GM10266 (cell line): Measurements from ENCODE around the gene TMEM187.

Experiments
- DNase-seq: peaks from one replicate; pipeline ENCODE4 v3.0.0; 2012; ENCODE audit errors: extremely low spot score
- TF ChIP-seq, protein P1 (sequence below): IDR thresholded peaks from 2 replicates; pipeline ENCODE4 v1.5.1; 2012; ENCODE audit warnings: mild to moderate bottlenecking, low read depth; ENCODE audit not compliant: control insufficient read depth, insufficient read depth; ENCODE audit errors: missing control alignments

The TMEM187 gene

DNA sequence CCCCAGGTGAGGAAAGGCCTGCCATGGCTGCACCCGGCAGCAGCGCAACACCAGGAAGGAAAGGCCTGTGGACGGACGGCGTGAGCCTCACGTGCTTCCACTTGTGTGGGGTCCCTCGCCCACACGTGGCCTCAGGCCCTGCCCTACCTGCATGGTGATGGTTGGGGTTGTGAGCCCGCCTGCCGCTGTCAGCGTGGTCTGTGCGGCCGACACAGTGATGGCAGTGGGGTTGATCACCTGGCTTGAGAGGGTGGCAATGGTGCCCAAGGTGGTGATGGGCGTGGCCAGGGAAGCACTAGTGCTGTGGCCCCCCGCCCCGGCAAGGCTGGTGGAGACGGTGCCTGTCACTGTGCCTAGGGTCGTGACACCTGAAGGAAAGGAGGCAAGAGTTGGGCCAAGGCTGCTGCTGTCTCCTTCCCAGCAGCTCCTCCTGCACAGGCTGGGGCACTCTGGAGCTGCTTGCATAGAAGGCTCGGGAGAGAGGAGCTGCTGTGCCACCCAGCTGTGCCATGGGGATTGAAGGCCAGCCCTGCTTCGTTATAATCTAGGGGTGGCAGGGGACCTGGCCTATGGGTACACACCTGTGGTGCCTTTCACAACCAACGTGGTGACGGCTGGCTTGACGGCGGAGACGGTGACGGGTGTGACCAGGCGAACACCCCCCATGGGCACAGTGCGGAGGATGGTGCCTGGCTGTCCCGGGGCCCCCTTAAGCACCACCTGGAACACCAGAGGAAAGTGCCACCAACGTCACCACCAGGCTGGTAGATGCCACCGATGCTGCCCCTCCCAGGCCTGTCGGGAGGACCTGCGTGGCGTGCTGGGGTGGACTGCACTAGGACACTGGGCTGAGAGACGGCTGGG lies 16.3 kb upstream of the TMEM187 start:
- TF ChIP-seq, protein P1, sequence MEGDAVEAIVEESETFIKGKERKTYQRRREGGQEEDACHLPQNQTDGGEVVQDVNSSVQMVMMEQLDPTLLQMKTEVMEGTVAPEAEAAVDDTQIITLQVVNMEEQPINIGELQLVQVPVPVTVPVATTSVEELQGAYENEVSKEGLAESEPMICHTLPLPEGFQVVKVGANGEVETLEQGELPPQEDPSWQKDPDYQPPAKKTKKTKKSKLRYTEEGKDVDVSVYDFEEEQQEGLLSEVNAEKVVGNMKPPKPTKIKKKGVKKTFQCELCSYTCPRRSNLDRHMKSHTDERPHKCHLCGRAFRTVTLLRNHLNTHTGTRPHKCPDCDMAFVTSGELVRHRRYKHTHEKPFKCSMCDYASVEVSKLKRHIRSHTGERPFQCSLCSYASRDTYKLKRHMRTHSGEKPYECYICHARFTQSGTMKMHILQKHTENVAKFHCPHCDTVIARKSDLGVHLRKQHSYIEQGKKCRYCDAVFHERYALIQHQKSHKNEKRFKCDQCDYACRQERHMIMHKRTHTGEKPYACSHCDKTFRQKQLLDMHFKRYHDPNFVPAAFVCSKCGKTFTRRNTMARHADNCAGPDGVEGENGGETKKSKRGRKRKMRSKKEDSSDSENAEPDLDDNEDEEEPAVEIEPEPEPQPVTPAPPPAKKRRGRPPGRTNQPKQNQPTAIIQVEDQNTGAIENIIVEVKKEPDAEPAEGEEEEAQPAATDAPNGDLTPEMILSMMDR: no peak
- no peak for DNase-seq

DNA sequence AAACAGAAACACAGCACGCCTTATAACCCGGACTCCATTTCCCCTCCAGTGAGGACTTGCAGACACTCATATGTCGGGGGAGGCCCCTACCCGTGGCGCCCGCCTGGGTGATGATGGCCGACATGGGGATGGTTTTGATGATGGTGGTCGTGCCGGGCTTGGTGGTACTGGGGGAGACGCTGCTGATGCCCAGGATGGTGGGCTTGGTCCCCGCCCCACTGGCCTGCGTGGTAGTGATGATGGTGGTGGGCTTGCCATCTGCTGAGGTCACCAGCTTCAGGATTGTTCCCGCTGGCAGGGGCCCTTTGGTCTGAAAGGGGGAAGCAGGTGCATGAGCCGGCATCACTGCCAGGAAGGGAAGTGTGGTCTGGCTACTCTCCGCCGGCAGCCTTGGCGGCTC lies 15.3 kb upstream of the TMEM187 start:
- TF ChIP-seq, protein P1: no peak
- DNase-seq: no peak

DNA sequence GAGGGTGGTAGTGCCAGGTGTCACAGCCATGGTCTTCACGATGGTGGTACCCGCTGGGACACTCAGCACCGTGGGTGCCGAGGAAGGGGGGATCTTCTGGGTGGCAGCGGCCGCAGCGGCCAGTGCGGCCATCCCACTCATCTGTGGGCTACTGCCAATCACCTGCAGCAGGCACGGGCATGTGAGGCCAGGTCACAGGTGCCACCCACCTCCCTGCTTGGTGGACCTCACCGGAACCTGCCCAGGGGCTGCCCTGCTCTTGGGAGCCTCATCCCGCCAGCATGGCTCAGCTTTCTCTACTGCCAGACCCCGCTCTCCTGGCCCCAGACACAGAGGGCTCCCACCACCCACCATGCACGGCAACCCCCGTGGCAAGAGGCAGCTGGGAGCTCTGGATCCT lies 13.9 kb upstream of the TMEM187 start:
- TF ChIP-seq, protein P1: no peak
- no peak for DNase-seq

DNA sequence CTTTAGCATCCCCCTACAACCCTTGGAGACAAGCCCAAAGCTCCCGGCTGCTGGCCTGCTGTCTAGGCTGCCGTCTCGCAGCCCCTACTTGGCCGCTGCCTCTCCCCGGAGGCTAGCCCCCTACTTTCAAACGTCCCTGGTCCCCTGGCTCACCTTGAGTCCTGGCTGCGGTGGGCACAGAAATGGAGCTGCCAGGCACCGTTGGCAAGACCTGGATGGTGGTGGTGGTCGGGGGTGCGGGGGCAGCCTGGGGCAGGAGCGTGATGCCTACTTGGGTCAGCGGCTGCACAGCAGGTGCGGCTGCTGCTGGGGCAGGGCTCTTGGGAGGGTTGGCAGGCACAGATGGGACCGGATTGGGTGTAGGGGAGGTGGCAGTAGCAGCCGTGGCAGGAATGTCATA lies 12.9 kb upstream of the TMEM187 start:
- DNase-seq: no peak

DNA sequence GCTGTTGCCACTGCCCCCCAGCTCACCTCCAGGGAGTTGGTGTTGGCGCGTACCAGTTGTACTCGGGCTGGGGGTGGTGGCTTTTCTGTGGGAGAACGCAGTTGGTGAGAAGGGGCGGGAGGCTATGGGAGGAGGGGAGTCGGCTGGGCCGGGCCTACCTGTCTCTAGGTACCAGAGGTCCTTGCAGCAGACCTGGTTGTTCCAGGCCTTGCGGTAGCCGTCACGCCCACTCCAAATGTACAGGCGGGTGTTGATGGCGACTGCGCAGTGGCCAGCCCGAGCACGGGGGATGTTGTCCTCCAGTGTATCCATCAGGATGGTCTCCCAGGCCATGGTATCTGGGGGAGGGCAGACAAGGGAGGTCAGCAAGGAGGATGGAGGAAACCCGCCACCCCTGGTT lies 12.5 kb upstream of the TMEM187 start:
- no peak for DNase-seq
- TF ChIP-seq, protein P1: no peak

More for the DNA sequence above, 12.9 kb upstream of the TMEM187 start:
- TF ChIP-seq, protein P1: no peak

DNA sequence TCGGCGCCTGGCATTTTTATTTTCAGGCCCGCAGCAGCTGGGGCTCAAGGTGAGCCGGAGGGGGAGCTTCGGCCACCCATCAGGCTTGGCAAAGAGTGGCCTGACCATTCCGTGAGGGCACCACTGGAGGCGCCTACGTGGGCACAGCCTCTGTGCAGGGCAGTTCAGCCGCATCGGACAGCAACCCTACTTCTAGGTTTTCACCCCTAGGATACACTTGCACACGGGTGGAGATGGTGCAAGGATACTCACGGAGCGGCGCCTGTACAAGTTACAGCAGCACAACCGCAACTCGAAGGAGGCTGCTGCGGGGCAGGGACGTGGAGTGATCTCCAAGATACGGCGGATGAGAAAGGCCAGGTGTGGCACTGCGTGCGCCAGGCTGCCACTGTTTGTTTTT lies 11.8 kb upstream of the TMEM187 start:
- no peak for DNase-seq
- TF ChIP-seq, protein P1: no peak

DNA sequence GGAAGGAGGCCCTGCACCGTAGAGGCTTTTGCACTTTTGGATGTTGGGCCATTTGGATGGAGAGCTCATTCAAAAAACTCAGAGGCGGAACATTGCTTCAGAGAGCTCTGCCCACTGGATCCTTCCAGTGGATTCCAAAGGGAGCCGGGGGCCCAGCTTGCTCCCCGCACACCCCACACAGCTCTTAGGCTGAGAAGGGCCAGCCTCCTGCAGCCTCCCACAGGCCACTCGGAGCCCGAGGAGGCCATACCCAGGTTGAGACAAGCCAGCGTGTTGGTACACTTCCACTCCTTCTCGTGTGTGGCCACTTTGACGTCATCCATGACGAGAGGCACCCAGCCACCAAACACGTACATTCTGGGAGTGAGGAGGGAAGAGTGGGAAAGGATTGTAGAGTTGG lies 11.3 kb upstream of the TMEM187 start:
- DNase-seq: no peak
- TF ChIP-seq, protein P1: no peak
